Spleen (tissue), 7 donors: ENCODE data around the gene P2RX2.

ENCODE experiments used
- POLR2A ChIP-seq, 3 donors: fragments of 450-650 bp; IDR thresholded peaks; one replicate each; pipeline ENCODE4 v1.5.1; 2017; ENCODE audit warnings: antibody characterized with exemption in 3 of 3, mild to moderate bottlenecking in 1 of 3
- TF ChIP-seq, protein P1 (sequence below), 11 experiments: fragments of 200-600 bp in 7 of 11; fragments of 450-650 bp in 4 of 11; sonication (generic) in 4 of 11; IDR thresholded peaks in 8 of 11; conservative IDR thresholded peaks in 3 of 11; 1 replicate in 7 of 11; 2 replicates in 4 of 11; pipeline versions ENCODE4 v1.4.0 to v1.8.0; 2016 to 2021; ENCODE audit warnings: antibody characterized with exemption in 11 of 11, inconsistent platforms in 4 of 11, mild to moderate bottlenecking in 1 of 11
- donor health status: DM: no; HTN: no; CAD: no; lungs with moderate emphysema.
- donor health status: DM: no; HTN: no; CAD: no.
- donor health status: DM: no; HTN: no; CAD: no.

DNA sequence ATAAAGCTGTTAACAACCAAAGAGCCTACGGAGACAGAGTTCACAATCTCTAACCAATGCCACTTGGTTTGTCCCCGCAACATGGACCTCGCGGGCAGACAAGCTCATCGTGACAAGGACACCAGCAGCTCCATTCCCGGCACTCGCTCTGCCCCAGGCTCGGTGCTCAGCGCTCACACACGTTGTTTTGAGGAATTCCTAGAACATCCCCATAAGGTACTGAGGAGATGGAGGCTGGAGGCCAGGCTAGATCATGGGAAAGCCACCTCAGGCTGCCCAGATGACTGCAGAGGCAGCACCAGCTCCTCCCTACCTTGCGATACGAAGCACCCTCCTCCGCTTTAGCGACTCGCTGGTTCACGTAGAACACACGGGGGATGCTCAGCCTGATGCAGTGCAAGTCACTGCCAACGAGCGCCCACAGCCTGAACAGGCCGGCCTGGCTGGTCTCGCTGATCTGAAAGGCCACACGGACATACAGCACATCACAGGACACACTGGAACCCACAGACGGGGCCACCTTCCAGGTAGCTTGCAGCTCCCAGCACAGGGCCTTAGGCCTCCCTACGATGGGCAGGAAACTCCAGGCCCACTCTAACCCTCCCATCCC, 30.1 kb downstream of the P2RX2 start:
- TF ChIP-seq POLR2A (IDR thresholded peaks at IDR 0.05), result no peak
- TF ChIP-seq, protein P1, sequence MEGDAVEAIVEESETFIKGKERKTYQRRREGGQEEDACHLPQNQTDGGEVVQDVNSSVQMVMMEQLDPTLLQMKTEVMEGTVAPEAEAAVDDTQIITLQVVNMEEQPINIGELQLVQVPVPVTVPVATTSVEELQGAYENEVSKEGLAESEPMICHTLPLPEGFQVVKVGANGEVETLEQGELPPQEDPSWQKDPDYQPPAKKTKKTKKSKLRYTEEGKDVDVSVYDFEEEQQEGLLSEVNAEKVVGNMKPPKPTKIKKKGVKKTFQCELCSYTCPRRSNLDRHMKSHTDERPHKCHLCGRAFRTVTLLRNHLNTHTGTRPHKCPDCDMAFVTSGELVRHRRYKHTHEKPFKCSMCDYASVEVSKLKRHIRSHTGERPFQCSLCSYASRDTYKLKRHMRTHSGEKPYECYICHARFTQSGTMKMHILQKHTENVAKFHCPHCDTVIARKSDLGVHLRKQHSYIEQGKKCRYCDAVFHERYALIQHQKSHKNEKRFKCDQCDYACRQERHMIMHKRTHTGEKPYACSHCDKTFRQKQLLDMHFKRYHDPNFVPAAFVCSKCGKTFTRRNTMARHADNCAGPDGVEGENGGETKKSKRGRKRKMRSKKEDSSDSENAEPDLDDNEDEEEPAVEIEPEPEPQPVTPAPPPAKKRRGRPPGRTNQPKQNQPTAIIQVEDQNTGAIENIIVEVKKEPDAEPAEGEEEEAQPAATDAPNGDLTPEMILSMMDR (IDR thresholded peaks at IDR 0.05 in 8 of 11, conservative IDR thresholded peaks at IDR 0.05 in 3 of 11), result no peak
